ENCODE data around the gene SPOUT1.
"Not testable (repeated sequence)": the region's sequence is repeated elsewhere in the genome, so short reads cannot be mapped to it uniquely, and the experiment has no call there.

SPOUT1 gene

DNA sequence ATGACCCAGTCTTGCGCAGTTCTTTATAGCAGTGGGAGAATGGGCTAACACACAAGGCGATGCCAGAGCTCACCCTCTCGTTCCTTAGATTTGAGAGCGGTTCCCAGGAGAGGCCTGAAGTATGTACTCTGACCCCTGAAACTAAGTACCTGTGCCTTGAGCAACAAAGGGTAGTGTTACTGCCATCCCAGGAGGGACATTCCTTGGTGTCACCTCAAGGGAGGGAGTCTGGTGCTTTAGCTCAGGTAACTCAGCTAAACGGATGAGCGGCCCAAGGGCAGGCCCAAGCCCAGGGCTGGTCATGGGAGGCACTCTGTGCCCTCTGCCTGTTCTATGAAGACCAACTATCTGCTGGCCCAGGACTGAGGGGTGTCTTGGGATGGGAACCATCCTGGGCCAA lies 31.9 kb upstream of the SPOUT1 start:
- Histone ChIP-seq H3K4me3 (ENCODE audit: low read length, poor library complexity, severe bottlenecking) (no peak overlapping the region), H3K4me1 (ENCODE audit: insufficient read depth, low read length, poor library complexity, severe bottlenecking) (no peaks in the 10 kb centered on the region), H3K9ac (ENCODE audit: low read depth, low read length, poor library complexity, severe bottlenecking) (no peak overlapping the region), H2AFZ (ENCODE audit: low read length) (no peak overlapping the region), H3K27me3 (ENCODE audit: insufficient read depth, low read length, poor library complexity, severe bottlenecking) (no peaks in the 10 kb centered on the region), H3K79me2 (ENCODE audit: insufficient read depth, low read length) (no peaks in the 10 kb centered on the region), H3K4me2 (ENCODE audit: low read depth, low read length, poor library complexity, severe bottlenecking) (no peak overlapping the region), H3F3A (ENCODE audit: low read depth) (no peaks in the 10 kb centered on the region), H3K9me2 (replicated peaks; ENCODE audit: low read depth, low read length) (no peaks in the 10 kb centered on the region), H3K36me3 (ENCODE audit: insufficient read depth, low read length) (no peaks in the 10 kb centered on the region), H3K9me3 (ENCODE audit: insufficient read depth, low read depth, low read length) (no peaks in the 10 kb centered on the region), H4K20me1 (ENCODE audit: insufficient read depth, low read length, poor library complexity, severe bottlenecking) (no peaks in the 10 kb centered on the region)
- TF ChIP-seq, protein P1, sequence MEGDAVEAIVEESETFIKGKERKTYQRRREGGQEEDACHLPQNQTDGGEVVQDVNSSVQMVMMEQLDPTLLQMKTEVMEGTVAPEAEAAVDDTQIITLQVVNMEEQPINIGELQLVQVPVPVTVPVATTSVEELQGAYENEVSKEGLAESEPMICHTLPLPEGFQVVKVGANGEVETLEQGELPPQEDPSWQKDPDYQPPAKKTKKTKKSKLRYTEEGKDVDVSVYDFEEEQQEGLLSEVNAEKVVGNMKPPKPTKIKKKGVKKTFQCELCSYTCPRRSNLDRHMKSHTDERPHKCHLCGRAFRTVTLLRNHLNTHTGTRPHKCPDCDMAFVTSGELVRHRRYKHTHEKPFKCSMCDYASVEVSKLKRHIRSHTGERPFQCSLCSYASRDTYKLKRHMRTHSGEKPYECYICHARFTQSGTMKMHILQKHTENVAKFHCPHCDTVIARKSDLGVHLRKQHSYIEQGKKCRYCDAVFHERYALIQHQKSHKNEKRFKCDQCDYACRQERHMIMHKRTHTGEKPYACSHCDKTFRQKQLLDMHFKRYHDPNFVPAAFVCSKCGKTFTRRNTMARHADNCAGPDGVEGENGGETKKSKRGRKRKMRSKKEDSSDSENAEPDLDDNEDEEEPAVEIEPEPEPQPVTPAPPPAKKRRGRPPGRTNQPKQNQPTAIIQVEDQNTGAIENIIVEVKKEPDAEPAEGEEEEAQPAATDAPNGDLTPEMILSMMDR (conservative IDR thresholded peaks at IDR 0.05; ENCODE audit: low read length): no peak
- TF ChIP-seq EZH2phosphoT487 (IDR thresholded peaks at IDR 0.05; ENCODE audit: borderline replicate concordance): no peak

DNA sequence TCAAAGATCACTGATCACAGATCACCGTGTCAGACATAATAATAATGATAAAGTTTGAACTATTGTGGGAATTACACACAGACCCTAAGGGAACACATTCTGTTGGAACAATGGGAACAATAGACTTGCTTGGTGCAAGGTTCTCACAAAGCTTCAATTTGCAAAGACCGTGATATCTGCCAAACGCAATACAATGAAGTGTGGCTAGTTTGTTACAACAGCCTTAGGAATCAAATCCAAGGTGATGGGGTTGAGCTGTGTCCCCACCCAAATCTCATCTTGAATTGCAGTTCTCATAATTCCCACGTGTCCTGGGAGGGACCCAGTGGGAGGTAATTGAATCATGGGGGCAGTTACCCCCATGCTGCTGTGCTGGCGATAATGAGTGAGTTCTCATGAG lies 31.3 kb upstream of the SPOUT1 start:
- no peaks in the 10 kb centered on the region for H3F3A ChIP-seq (ENCODE audit: low read depth)
- no peak for TF ChIP-seq EZH2phosphoT487 (IDR thresholded peaks at IDR 0.05; ENCODE audit: borderline replicate concordance)
- TF ChIP-seq, protein P1 (conservative IDR thresholded peaks at IDR 0.05; ENCODE audit: low read length): no peak
- H3K4me3 ChIP-seq (ENCODE audit: low read length, poor library complexity, severe bottlenecking): no peak overlapping the region
- H3K36me3 ChIP-seq (ENCODE audit: insufficient read depth, low read length): no peaks in the 10 kb centered on the region
- no peaks in the 10 kb centered on the region for H3K27me3 ChIP-seq (ENCODE audit: insufficient read depth, low read length, poor library complexity, severe bottlenecking)
- no peaks in the 10 kb centered on the region for H3K9me2 ChIP-seq (replicated peaks; ENCODE audit: low read depth, low read length)
- H3K9ac ChIP-seq (ENCODE audit: low read depth, low read length, poor library complexity, severe bottlenecking): no peak overlapping the region
- no peak overlapping the region for H2AFZ ChIP-seq (ENCODE audit: low read length)
- no peaks in the 10 kb centered on the region for H3K79me2 ChIP-seq (ENCODE audit: insufficient read depth, low read length)
- no peaks in the 10 kb centered on the region for H4K20me1 ChIP-seq (ENCODE audit: insufficient read depth, low read length, poor library complexity, severe bottlenecking)
- H3K4me2 ChIP-seq (ENCODE audit: low read depth, low read length, poor library complexity, severe bottlenecking): no peak overlapping the region
- H3K9me3 ChIP-seq (ENCODE audit: insufficient read depth, low read depth, low read length): no peaks in the 10 kb centered on the region
- no peaks in the 10 kb centered on the region for H3K4me1 ChIP-seq (ENCODE audit: insufficient read depth, low read length, poor library complexity, severe bottlenecking)

DNA sequence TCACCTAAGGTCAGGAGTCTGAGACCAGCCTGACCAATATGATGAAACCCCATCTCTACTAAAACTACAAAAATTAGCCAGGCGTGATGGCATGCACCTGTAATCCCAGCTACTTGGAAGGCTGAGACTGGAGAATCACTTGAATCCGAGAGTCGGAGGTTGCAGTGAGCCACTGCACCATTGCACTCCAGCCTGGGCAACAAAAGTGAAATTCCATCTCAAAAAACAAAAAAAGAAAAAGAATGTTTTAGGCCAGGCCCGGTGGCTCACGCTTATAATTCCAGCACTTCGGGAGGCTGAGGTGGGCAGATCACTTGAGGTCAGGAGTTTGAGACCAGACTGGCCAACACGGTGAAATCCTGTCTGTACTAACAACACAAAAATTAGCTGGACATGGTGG lies 28.9 kb upstream of the SPOUT1 start:
- not testable (repeated sequence) for H3K4me2 ChIP-seq (ENCODE audit: low read depth, low read length, poor library complexity, severe bottlenecking); H3K9ac ChIP-seq (ENCODE audit: low read depth, low read length, poor library complexity, severe bottlenecking); H3K9me2 ChIP-seq (replicated peaks; ENCODE audit: low read depth, low read length); H3K4me3 ChIP-seq (ENCODE audit: low read length, poor library complexity, severe bottlenecking); H4K20me1 ChIP-seq (ENCODE audit: insufficient read depth, low read length, poor library complexity, severe bottlenecking); H3K79me2 ChIP-seq (ENCODE audit: insufficient read depth, low read length); H2AFZ ChIP-seq (ENCODE audit: low read length); H3F3A ChIP-seq (ENCODE audit: low read depth); H3K27me3 ChIP-seq (ENCODE audit: insufficient read depth, low read length, poor library complexity, severe bottlenecking); H3K36me3 ChIP-seq (ENCODE audit: insufficient read depth, low read length); H3K9me3 ChIP-seq (ENCODE audit: insufficient read depth, low read depth, low read length); H3K4me1 ChIP-seq (ENCODE audit: insufficient read depth, low read length, poor library complexity, severe bottlenecking)

DNA sequence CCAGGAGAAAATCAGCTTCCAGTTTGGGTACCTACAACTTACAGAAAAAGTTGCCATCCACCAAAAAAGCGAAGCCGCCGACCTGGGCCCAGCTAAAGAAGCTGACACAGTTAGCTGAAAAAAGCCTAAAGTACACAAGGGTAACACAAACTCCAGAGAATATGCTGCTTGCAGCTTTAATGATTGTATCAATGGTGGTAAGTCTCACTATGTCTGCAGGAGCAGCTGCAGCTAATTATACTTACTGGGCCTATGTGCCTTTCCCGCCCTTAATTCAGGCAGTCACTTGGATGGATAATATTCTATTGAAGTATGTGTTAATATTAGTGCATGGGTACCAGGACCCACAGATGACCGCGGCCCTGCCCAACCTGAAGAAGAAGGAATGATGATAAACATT lies 24.9 kb upstream of the SPOUT1 start:
- not testable (repeated sequence) for H4K20me1 ChIP-seq (ENCODE audit: insufficient read depth, low read length, poor library complexity, severe bottlenecking); H3F3A ChIP-seq (ENCODE audit: low read depth); H3K4me3 ChIP-seq (ENCODE audit: low read length, poor library complexity, severe bottlenecking); H3K36me3 ChIP-seq (ENCODE audit: insufficient read depth, low read length); H3K9ac ChIP-seq (ENCODE audit: low read depth, low read length, poor library complexity, severe bottlenecking); H3K27me3 ChIP-seq (ENCODE audit: insufficient read depth, low read length, poor library complexity, severe bottlenecking); H2AFZ ChIP-seq (ENCODE audit: low read length); H3K9me3 ChIP-seq (ENCODE audit: insufficient read depth, low read depth, low read length); H3K79me2 ChIP-seq (ENCODE audit: insufficient read depth, low read length); H3K9me2 ChIP-seq (replicated peaks; ENCODE audit: low read depth, low read length); H3K4me1 ChIP-seq (ENCODE audit: insufficient read depth, low read length, poor library complexity, severe bottlenecking); H3K4me2 ChIP-seq (ENCODE audit: low read depth, low read length, poor library complexity, severe bottlenecking)

DNA sequence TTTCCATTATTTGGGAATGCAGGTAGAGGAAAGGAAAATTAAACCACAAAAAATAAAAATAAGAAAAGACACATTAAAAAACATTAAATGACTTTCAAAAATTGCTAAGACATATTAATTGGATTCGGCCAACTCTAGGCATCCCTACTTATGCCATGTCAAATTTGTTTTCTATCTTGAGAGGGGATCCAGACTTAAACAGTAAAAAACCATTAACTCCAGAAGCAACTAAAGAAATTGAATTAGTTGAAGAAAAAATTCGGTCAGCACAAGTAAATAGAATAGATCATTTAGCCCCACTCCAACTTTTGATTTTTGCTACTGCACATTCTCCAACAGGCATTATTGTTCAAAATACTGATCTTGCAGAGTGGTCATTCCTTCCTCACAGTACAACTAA lies 23.1 kb upstream of the SPOUT1 start:
- H3K27me3 ChIP-seq (ENCODE audit: insufficient read depth, low read length, poor library complexity, severe bottlenecking); H3F3A ChIP-seq (ENCODE audit: low read depth); H3K36me3 ChIP-seq (ENCODE audit: insufficient read depth, low read length); H4K20me1 ChIP-seq (ENCODE audit: insufficient read depth, low read length, poor library complexity, severe bottlenecking); H3K4me2 ChIP-seq (ENCODE audit: low read depth, low read length, poor library complexity, severe bottlenecking); H3K9me3 ChIP-seq (ENCODE audit: insufficient read depth, low read depth, low read length); H3K4me1 ChIP-seq (ENCODE audit: insufficient read depth, low read length, poor library complexity, severe bottlenecking); H3K4me3 ChIP-seq (ENCODE audit: low read length, poor library complexity, severe bottlenecking); H2AFZ ChIP-seq (ENCODE audit: low read length); H3K9ac ChIP-seq (ENCODE audit: low read depth, low read length, poor library complexity, severe bottlenecking); H3K9me2 ChIP-seq (replicated peaks; ENCODE audit: low read depth, low read length); H3K79me2 ChIP-seq (ENCODE audit: insufficient read depth, low read length): not testable (repeated sequence)
